GM06990 (cell line): ENCODE data around the gene FHIT.
"Not testable (repeated sequence)": the region's sequence is repeated elsewhere in the genome, so short reads cannot be mapped to it uniquely, and the experiment has no call there.

ENCODE experiments used
- DNase-seq: peaks from one replicate; pipeline ENCODE4 v3.0.0-alpha.2; 2011; ENCODE audit not compliant: insufficient read length; ENCODE audit errors: extremely low read depth
- H3K27me3 ChIP-seq: replicated peaks from 2 replicates; pipeline ENCODE4 v1.6.0; 2011; ENCODE audit warnings: low read length; ENCODE audit not compliant: control insufficient read depth, insufficient read depth
- H3K36me3 ChIP-seq: 2 replicates; pipeline ENCODE4 v1.5.1; 2011; ENCODE audit warnings: low read length; ENCODE audit not compliant: control insufficient read depth, insufficient read depth
- H3K4me3 ChIP-seq: replicated peaks from 2 replicates; pipeline ENCODE4 v1.5.1; 2011; ENCODE audit warnings: low read depth, mild to moderate bottlenecking, control low read depth, low read length
- CTCF ChIP-seq: IDR thresholded peaks from 2 replicates; pipeline ENCODE4 v1.5.1; 2011; ENCODE audit warnings: low read length, control low read depth, mild to moderate bottlenecking, inconsistent platforms; ENCODE audit not compliant: insufficient read depth, poor library complexity, severe bottlenecking

FHIT gene

GRCh38 chr3:61029194-61029593, 222.1 kb downstream of the FHIT start:
- no peaks in the 10 kb centered on the region for H3K36me3 ChIP-seq
- DNase-seq = no peak

GRCh38 chr3:61018807-61019206, 232.4 kb downstream of the FHIT start:
- Histone ChIP-seq H3K4me3 (no peak overlapping the region), H3K27me3 (no peaks in the 10 kb centered on the region), H3K36me3 (no peaks in the 10 kb centered on the region)
- no peak for DNase-seq
- no peak for TF ChIP-seq CTCF

More at GRCh38 chr3:61029194-61029593, 222.1 kb downstream of the FHIT start:
- TF ChIP-seq CTCF = no peak
- H3K4me3 ChIP-seq = no peak overlapping the region
- H3K27me3 ChIP-seq = no peaks in the 10 kb centered on the region

DNA sequence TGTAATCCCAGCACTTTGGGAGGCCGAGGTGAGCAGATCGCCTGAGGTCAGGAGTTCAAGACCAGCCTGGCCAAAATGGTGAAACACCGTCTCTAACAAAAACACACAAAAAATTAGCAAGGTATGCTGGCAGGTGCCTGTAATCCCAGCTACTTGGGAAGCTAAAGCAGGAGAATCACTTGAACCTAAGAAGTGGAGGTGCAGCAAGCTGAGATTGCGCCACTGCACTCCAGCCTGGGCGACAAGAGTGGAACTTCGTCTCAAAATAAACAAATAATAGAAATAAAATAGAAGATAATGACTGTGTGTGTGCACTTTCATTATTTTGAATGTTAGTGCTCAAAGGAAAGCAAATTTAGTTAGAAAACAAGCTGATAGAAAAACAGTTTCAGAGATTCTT, 234.2 kb downstream of the FHIT start:
- DNase-seq, H3K27me3 ChIP-seq, H3K4me3 ChIP-seq, H3K36me3 ChIP-seq: not testable (repeated sequence)

DNA sequence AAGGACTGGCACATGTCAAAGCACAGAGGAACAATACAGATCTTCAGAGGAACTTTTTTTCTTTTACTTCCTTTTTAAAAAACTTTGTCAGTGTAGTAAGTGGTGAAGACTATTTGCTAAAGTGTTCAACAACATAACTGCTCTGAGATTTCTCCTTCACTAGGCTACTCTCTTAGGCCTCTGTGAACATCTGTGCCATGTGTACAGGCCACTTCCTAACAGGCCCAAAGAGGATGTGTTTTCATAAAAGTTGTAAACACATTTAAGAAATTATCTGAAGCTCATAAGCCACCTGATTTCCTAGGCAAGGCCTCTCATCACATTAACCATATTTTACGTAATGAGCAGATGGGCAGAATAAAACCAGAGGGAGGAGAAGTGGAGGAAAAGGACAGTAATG, 235.4 kb downstream of the FHIT start:
- Histone ChIP-seq H3K4me3 (no peak overlapping the region), H3K27me3 (no peaks in the 10 kb centered on the region), H3K36me3 (no peaks in the 10 kb centered on the region)
- no peak for DNase-seq
- no peak for TF ChIP-seq CTCF

DNA sequence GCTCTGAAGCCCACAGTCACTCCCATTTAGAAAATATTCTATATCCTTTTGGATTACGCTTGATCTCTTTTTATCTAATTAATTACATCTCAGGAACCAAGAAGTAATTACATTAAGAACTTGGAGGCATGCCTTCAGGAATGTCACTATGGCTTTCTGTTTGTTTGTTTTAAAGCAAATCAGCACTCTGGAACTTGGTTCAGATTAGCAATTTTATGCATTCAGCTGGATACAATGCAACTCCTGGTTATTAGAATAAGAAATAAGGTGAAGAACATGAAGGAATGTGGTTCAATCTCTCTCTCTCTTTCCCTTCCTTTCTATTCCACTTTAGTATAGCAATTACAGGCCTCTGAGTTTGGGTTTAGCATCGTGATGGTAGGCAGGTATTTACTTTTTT, 235.8 kb downstream of the FHIT start:
- no peak for TF ChIP-seq CTCF
- Histone ChIP-seq H3K27me3 (no peaks in the 10 kb centered on the region), H3K36me3 (no peaks in the 10 kb centered on the region), H3K4me3 (no peak overlapping the region)
- DNase-seq = no peak

GRCh38 chr3:61008998-61009380, 242.3 kb downstream of the FHIT start:
- TF ChIP-seq CTCF = no peak
- no peaks in the 10 kb centered on the region for H3K36me3 ChIP-seq
- H3K4me3 ChIP-seq = no peak overlapping the region
- no peaks in the 10 kb centered on the region for H3K27me3 ChIP-seq
- DNase-seq = no peak
